ENCODE data around the gene PRPF38B. TPM values are rescaled to one million over a fixed set of nuclear protein-coding genes. Genes with fewer than 3 reads are reported as not detected.
A peak's percentile ranks its signal among the peaks of the same experiment; 100 is the strongest.

Gene PRPF38B
- total and polyA plus RNA-seq, 2 of the 8 experiments (the other 6 are each of a cell fraction or from before 2014, with no cell fraction given) = 16.6 to 50.6 TPM

DNA sequence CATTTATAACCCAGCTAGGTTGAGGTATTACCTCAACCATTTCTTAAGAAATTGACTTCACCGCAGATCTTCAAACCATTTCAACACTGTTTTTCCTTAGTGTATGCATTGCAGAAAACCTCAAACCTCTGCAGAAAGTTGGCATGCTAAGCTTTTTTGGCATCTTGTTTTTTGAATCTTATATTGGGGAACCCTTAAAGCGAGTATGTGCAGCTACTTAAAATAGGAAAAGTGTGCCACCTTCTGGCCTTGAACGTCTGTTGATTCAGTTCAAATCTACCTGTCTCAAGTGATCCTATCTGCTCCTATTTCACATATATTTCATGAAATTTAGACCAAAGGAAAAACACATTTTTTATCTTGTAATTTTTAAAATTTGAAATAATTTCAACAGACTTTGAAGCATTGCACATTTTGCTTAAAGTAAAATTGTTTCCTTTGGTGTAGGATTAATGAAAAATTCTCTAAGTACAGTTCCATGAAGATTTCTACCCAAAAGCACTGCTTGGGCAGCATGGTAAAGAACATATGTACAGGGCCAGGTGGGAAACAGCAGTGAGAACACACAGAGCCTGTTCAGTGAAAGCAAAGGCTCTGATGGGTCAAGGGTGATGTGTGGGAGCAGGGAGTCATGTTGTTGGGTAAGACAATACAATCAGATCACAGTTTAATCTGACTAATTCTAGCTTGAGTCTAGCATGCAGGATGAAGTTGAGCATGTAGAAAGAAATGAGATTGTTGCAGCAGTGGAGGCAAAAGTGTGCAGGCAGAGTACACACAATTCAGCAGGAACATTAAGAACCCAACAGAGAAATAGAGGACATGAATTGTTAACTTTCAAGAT is 48.4 kb upstream of the PRPF38B start:
- TF ChIP-seq RAD21 (IDR thresholded peaks at IDR 0.05 in 1 of 2, conservative IDR thresholded peaks at IDR 0.05 in 1 of 2; ENCODE audit: low read depth in 2 of 2, low read length in 2 of 2) = peak; percentile 77 to 79
- TF ChIP-seq, protein P1, sequence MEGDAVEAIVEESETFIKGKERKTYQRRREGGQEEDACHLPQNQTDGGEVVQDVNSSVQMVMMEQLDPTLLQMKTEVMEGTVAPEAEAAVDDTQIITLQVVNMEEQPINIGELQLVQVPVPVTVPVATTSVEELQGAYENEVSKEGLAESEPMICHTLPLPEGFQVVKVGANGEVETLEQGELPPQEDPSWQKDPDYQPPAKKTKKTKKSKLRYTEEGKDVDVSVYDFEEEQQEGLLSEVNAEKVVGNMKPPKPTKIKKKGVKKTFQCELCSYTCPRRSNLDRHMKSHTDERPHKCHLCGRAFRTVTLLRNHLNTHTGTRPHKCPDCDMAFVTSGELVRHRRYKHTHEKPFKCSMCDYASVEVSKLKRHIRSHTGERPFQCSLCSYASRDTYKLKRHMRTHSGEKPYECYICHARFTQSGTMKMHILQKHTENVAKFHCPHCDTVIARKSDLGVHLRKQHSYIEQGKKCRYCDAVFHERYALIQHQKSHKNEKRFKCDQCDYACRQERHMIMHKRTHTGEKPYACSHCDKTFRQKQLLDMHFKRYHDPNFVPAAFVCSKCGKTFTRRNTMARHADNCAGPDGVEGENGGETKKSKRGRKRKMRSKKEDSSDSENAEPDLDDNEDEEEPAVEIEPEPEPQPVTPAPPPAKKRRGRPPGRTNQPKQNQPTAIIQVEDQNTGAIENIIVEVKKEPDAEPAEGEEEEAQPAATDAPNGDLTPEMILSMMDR (IDR thresholded peaks at IDR 0.05; ENCODE audit: control extremely low read depth in 1 of 3, insufficient read depth in 1 of 3, low read depth in 1 of 3, low read length in 3 of 3) = peak in 2 of 3 experiments; percentile 35 to 57; a peak in 2 of 4 replicates
- no peak for TF ChIP-seq POU5F1 (IDR thresholded peaks at IDR 0.05; ENCODE audit: low read depth, low read length)
- Histone ChIP-seq H3K9ac (replicated peaks in 1 of 4; ENCODE audit: extremely low read depth in 1 of 4, low read depth in 3 of 4, low read length in 3 of 4) (no peak overlapping the region), H4K91ac (replicated peaks; ENCODE audit: insufficient read length, low read length) (no peak overlapping the region), H3K27me3 (replicated peaks in 1 of 4; ENCODE audit: control insufficient read depth in 3 of 4, extremely low read depth in 1 of 4, insufficient read depth in 3 of 4, low read length in 3 of 4) (peaks cover 0 to 1% (median 0%) of the 10 kb centered on the region in 4 experiments; a peak in 1 of 7 replicates), H3K36me3 (ENCODE audit: control insufficient read depth in 2 of 4, insufficient read depth in 4 of 4, low read length in 3 of 4) (no peaks in the 10 kb centered on the region), H4K20me1 (replicated peaks in 1 of 2; ENCODE audit: control insufficient read depth in 1 of 2, insufficient read depth in 2 of 2, low read length in 2 of 2) (no peaks in the 10 kb centered on the region), H2BK15ac (ENCODE audit: low read length) (no peak overlapping the region), H3K23ac (ENCODE audit: insufficient read length) (no peak overlapping the region), H3K27ac (ENCODE audit: low read depth, low read length) (no peak overlapping the region), H3K18ac (ENCODE audit: extremely low read depth, low read length) (no peak overlapping the region), H3K4ac (replicated peaks; ENCODE audit: insufficient read length, low read depth, low read length) (no peak overlapping the region), H3K14ac (ENCODE audit: insufficient read length) (no peak overlapping the region), H3K4me2 (ENCODE audit: insufficient read depth in 1 of 2, low read depth in 2 of 2, low read length in 2 of 2) (no peak overlapping the region), H2BK120ac (replicated peaks; ENCODE audit: low read depth, low read length) (no peak overlapping the region), H4K5ac (ENCODE audit: insufficient read length, low read depth, low read length) (no peak overlapping the region), H2BK20ac (ENCODE audit: low read length) (no peak overlapping the region), H3K56ac (replicated peaks; ENCODE audit: insufficient read length, low read depth, low read length) (no peak overlapping the region), H2AFZ (ENCODE audit: low read length) (no peak overlapping the region), H3K23me2 (ENCODE audit: low read depth, low read length) (no peaks in the 10 kb centered on the region), H3K79me2 (ENCODE audit: control insufficient read depth in 1 of 2, insufficient read depth in 2 of 2, low read length in 2 of 2) (no peaks in the 10 kb centered on the region), H3K4me3 (ENCODE audit: extremely low read depth in 1 of 4, insufficient read depth in 2 of 4, low read depth in 3 of 4, low read length in 4 of 4) (no peak overlapping the region), H2BK5ac (ENCODE audit: low read depth, low read length) (no peak overlapping the region), H3K9me3 (ENCODE audit: insufficient read depth in 2 of 2, low read depth in 1 of 2, low read length in 1 of 2) (no peaks in the 10 kb centered on the region), H3K4me1 (replicated peaks in 1 of 4; ENCODE audit: control insufficient read depth in 3 of 4, insufficient read depth in 4 of 4, low read length in 3 of 4) (no peaks in the 10 kb centered on the region), H3K79me1 (ENCODE audit: low read depth, low read length) (no peaks in the 10 kb centered on the region), H2BK12ac (ENCODE audit: low read depth, low read length) (no peak overlapping the region), H2AK5ac (ENCODE audit: low read depth, low read length) (no peak overlapping the region), H4K8ac (ENCODE audit: extremely low read depth, insufficient read depth, low read length) (no peak overlapping the region)
- DNase-seq (ENCODE audit: low read depth in 1 of 2, low spot score in 2 of 2) = no peak
- 51% methylated on average over 3 of the region's 3 CpGs; no CpG with 5 or more reads in 1 of the 2 experiments for WGBS, 2 experiments (ENCODE audit: extremely low coverage in 1 of 2, insufficient coverage in 1 of 2, insufficient read length in 1 of 2, insufficient replicate concordance in 2 of 2, low coverage in 1 of 2, low lambda C conversion rate in 2 of 2, missing lambda C conversion rate in 1 of 2)
- no peak for FAIRE-seq
- ChIA-PET CTCF (ENCODE audit: partially characterized antibody) (interaction anchor here (0.6 to 3.0 kb wide), 25 partner anchors 9 to 451 kb away, joined by 3 to 21 read pairs (median 4); partner anchors contain the start of genes EEIG2, PRPF38B and SLC25A24), POLR2A (ENCODE audit: partially characterized antibody) (interaction anchor here (0.9 to 1.6 kb wide), 2 partner anchors 49 to 54 kb away, joined by 3 to 4 read pairs; no protein-coding TSS in a partner anchor)

All from H1 (cell line).